NOMO-1 treated with dmso at 0.1 percent for 144 hours (cell line): Measurements from ENCODE around the gene CBFA2T2.
A peak's percentile ranks its signal among the peaks of the same experiment; 100 is the strongest.

Experiments
- DNase-seq: peaks from one replicate; lab custom pipeline; 2025; ENCODE audit not compliant: unreplicated experiment; lab: John Stamatoyannopoulos, UW

CBFA2T2 gene

DNA sequence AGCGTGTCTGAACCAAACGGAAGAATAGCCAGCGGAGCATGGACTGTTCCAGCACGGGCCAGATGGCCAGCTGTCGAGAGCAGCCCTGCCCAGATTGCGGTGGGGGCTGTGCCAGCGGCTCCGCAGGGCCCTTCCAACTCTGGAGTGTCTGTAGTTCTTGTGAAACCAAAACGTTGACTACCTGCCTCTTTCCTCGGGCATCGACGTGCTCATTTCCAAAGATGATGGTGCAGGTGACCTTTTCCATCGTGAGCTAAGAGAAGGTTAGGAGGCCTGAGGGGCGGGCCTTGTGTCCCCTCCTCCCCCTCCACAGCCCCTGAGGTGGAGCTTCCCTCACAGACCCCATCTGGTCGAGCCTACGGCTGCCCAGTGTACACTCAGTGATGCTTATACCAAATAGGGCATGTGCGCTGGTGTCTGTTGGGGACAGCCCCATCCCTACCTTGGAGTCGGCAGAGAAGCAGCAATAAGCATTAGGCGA is 159.3 kb downstream of the CBFA2T2 start:
- no peak for DNase-seq

DNA sequence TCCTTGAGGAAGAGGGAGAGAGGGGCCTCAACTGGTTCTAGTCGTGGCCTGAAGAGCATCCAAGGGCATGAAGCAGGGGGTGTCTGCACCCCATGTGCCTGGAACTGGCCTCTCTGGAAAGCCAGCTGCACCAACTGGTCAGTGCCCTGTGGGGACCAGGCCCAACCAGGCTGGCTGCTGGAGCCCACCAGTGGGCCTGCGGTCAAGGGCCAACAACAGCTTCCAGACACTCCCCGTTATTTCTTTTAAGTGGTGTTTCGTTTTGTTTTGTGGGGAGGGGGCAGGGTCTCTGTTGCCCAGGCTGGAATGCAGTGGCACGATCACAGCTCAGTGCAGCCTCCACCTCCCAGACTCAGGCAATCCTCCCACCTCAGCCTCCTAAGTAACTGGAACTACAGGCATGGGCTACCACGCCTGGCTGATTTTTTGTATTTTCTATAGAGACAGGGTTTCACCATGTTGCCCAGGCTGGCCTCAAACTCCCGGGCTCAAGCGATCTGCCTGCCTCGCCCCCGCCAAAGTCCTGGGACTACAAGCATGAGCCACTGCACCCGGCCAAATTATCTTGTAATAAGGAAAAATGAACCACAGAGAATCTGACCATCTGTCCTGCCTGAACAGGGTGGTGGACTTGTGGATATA is 160.3 kb downstream of the CBFA2T2 start:
- DNase-seq: no peak

DNA sequence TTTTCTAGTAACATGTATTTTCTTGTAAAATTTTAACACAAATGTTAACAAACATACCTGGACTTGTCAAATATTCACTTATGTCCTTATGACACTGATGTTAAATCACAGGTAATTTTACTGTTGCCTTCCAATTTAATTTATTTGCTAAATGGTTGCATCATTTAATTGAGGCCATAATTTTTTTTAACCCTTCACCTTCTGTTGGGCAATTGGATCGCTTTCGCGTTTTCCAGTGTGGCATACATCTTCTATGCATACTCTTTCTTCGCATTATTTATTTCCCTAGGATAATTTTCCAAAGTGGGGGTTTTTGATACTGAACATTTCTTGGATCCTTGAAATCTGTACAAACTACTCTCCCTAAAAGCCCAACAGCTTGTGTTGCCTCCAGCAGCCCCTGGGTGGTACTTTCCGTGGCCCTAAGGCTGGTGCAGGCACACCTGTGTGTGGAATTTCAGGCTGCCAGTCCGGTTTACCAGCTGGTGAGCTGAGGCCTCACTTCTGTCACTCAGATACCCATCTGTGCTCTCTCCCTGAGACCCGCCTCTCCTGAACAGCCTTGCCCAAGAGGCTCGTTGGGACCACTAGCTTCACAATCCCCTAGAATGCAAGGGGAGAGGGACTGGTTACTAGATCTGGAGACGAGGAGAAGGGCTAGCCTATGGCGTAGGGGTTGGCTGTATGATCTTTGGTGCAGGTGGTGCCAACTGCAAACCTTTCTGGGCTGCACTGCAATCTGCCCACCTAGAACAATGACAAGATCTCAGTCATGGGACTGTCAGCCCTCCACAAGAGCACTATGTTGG is 161.1 kb downstream of the CBFA2T2 start:
- no peak for DNase-seq

DNA sequence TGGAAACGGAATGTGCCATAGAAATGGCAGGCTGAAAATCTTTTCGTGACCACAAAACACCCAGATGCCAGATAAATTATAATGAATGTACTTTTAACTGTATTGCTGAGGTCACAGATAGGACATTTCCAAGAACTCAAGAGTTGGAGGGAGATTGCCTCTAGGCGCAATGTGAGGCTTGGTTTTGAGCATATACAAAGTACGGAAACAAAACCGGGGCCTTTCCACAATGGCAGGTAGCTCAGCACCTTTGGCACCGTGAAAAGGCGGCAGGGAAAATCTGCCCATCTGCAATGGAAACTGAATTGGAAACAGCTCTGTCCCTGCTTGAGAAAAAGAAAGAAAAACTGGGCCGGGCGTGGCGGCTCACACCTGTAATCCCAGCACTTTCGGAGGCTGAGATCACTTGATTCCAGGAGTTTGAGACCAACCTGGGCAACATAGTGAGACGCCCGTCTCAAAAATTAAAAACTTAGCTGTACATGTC is 161.7 kb downstream of the CBFA2T2 start:
- DNase-seq: no peak

DNA sequence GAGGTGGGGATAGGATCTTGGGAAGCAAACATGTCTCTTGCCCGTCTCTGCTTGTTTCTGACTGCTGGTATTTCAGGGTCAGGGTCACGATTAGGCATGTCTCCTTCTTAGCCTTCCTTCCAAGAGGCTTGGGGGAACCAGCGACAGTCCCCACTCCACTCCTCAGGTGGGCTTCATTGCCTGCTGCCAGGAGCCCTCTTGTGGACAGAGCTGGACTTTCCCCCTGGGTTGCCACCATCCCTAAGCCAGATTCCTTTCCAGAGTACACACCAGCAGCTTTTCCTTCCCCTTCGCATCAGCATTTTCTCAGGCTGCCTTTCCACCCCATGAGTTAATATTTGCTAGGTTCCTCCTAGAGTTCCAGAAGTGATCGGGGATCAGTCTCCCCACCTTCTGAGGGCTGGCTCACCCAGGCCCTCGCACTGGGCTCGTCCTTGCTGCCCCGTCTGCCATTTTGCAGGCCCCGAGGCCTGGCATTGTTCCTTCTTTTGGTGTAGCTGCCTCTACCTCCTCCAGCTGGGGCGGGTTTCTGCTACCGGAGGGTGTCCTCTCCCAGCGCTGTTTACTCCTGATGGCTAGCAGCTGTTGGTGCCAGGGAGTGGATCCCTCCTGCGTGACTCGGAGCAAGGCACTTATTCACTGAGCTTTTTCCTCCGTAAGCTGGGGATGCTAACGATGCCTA is 163.5 kb downstream of the CBFA2T2 start:
- DNase-seq: peak; percentile 22

DNA sequence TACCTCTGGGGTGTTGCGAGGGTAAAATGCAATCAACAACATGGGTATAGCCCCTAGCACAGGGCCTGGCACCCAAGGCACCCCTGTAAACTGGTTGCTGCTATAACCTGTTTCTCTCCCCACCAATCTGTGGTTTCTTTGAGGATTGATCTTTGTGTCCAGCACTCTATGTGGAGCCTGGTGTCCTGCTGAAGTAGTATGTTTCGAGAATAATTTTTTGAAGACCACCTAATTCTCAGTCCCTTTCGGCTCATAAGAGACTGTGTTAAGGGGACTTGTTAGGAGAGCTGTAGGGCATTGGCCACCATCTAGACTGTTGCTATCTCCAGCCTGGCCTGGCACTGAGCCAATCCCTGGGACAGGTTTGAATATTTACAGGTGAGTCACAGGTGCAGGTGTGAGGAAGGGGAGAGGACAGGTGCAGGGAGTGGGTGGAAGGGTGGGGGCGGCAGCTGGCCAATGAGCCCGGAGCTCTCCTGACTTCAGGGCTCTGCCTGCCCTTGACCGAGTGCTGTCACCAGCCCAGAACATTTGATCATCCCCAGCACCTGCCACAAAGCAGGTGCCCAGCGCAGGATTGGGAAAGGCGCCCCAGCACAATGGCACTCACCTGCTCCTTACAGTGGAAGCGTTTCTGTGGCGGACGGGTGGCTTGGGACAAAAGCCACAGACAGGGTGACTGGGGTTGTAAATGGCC is 164.2 kb downstream of the CBFA2T2 start:
- no peak for DNase-seq

DNA sequence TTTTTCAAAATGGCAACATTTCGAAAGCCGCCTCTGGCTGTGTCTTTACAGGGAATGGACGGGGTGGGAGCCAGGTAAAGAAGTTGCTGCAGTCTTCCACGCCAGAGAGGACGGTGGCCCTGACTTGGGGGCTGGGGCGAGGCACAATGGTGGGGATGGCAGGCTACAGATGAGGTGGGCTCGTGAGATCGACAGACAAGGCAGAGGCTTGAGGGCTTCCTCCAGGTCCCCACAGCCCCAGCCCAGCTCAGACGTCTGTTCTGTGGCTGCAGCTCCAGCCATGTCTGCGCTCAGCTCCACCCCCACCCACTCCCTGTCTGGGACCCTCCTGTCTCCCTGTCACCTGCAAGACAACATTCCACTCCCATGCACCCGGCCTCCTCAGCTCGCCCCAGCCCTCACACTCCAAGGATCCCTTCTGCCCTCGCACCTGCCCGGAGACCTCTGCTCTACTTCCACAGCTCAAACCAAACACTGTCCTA is 164.8 kb downstream of the CBFA2T2 start:
- DNase-seq: no peak

DNA sequence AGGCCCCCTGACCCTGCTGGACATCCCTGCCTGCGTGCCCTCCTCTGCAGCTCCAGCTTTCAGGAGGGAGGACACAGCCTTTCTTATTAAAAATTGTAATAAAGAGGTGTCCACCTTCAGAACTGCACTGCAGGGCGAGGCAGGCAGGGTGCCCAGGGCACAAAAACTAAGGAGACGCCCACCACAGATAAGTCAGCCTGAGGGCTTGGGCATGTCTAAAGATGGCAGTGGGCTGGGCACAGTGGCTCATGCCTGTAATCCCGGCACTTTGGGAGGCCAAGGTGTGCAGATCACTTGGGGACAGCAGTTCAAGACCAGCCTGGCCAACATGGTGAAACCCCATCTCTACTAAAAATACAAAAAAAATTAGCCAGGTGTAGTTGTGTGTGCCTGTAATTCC is 165.3 kb downstream of the CBFA2T2 start:
- no peak for DNase-seq

DNA sequence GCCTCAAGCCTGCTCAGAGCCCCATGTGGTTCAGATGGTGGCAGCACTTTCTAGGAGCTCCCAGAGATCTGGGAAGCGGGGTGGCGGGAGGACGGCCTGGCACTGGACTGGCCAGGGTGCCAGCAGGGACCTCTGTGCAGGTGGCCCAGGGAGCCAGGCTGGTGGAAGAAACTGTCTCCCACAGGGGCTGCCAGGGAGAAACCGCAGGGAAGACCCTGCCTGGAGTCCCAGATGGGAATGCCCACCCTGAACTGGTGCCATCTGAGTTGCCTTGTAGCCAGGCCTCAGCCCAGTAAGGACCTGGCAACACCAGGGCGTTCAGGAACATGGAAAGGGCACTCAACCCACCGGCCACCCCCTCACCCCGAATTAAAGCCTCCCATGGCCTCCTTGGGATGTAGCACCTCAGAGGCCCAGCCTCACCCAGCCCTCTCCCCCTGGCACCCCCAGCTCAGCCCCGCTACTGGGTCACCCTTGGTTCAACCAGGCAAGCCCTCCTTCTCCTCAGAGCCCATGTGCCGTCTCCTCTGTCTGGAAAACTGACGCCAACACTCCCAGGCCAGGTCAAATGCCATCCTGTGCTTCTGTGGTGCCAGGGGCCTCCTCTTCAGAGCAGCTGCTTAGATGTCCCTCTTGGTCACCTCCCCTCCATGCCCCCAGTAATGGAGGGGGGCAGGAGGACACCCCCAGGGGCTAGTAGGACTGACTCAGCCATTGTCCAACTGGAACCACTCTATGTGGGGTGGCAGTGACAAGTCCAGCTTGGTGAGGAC is 166.3 kb downstream of the CBFA2T2 start:
- no peak for DNase-seq

DNA sequence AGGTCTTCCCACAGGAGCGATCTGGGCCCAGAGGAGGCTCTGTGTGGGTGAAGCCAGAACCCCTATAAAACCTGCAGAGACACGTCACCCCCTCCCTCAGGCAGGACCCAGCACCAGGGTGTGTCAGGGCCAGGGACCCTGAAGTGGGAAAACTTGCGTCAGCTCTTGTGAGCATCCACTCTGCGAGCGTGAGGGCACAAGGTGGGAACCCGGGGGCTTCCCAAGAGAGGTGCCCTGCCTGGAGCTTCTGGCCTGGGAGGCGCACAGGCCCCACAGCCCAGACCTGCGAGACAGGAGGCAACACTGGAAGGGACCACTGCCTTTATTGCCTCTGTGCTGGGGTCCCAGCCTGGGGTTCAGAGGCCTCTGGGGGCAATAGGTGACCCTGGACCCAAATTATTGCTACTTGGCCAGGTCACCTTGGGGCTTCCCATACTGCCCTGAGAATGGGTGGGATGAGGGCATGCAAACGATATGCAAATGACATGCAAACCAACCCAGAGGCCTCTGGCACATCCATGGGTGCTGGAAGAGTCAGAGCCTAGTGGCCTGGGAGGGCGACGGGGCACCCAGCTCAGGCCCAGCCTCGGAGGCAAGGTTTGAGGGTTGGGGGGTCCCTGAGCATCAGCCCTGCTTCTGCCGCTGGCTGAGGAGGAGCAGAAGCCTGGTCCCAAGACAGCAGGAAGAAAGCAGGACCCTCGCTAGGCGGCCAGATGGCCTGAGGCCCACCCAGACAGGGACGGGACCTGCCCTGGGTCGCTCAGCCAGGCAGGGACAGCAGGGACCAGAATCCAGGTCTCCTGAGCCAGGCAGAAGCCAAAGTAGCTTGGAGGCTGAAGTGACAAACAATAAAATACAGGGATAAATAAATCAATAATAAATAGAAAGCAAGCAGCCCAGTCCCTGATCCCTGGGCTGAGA is 167.1 kb downstream of the CBFA2T2 start:
- no peak for DNase-seq

DNA sequence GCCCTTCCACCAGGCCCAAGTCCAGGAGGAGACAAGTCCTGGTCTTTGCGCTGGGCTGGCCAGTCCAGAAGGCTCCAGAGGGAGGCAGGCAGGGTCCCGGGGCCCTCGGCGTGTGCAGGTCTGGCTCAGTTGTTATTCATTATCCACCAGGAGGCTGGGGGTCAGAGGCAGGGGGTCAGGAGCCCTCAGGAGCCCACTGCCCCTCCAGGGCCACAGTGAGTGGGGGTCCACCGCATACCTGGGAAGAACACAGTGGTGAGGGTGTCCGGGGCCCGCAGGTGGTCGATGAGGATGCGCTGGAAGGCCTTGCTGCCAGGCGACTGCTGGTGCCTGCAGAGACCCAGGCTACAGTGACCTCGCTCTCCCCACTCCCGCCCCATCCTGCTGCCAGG is 167.8 kb downstream of the CBFA2T2 start:
- no peak for DNase-seq

DNA sequence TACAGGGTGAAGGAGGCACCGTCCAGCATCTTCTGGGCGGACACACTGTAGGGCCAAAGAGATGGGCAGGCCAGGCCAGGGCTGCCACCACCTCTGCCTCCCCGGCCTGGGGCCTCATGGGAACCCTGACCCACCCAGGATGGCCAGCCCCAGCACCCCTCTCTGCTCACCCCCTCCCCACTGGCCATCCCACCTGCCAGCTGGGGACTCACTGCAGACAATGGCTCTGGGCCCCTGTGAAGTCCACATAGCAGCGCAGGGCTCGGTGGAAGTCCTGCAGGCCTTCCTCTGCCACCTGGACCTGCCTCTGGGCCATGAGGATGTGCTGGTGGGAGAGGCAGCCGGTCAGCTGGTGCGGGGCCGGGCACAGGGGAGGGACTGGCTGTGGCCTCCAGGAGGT is 168.6 kb downstream of the CBFA2T2 start:
- DNase-seq: no peak

DNA sequence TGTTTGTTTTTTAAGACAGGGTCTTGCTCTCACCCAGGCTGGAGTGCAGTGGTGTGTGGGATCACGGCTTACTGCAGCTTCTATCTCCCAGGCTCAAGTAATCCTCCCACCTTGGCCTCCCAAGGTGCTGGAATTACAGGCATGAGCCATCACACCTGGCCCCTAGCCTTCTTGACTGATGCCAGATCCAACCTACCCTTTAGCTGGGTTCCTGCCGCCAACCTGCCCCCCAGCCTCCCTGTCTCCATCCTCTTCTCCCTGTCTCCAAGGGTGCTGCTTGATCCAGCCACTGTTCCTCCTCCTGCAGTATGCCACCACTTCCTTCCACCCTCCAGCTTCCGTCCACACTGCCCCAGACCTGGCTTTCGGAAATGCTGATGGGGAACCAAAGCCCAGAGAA is 169.0 kb downstream of the CBFA2T2 start:
- no peak for DNase-seq

DNA sequence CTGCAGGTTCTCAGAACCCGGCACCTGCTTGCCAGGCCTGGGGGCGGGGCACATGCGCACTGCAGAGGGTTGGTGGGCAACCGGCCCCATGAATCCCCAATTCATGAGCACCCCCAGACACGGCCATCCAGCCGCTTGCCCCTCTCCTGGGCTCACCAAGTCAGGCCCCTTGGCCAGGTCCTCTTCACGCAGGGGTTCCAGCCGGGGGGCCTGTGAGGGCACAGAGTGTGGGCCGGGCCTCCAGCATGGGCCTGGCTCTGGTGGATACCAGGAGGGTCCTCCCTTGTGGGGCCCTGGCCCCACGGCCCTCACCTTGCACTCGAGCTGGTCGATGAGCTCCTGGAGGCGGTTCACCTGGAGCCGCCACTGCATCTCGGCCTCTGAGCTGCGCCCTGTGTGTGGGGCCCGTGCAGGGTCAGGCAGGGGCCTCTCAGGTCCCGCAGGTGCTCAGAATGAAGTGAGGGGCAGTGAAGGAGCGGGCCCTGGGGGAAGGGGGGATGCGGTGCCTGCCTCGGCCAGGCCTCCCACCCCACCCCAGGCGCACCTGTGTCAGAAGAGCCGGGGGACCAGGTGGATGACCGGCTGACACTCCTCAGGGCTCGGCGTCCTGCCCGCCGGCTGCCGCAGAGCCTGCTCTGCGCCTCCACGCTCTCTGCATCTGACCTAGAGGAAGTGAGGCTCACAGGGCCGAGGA is 169.6 kb downstream of the CBFA2T2 start:
- DNase-seq: no peak

DNA sequence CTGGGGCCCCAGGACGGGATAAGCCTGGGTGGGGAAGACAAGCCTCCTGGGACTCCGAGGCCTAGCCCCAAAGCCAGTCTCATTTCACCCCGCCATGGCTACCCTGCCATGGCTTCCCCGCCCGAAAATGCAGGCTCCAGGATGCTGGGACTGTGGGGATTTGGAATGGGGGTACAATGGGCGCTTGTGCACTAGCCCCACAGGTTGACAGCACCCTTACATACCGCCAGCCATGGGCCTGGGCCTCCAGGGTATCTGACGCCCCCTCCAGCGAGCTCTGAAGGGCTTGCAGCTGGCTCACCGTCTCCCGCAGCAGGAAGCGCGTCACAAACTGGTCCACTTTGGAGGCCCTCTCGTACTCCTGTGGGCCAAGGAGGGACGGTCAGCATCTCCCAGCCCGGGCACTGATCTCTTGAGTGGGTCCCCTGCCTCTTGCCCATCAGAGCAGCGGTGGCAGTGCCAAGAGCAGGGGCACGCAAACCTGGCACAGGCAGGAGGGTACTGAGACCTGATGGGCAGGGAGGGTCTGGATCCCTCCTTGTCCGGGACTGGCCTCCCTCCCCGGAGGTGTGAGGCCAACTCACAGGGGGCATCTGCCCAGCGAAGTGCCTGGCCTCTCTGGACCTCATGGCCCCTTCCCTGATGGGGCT is 170.3 kb downstream of the CBFA2T2 start:
- DNase-seq: no peak

DNA sequence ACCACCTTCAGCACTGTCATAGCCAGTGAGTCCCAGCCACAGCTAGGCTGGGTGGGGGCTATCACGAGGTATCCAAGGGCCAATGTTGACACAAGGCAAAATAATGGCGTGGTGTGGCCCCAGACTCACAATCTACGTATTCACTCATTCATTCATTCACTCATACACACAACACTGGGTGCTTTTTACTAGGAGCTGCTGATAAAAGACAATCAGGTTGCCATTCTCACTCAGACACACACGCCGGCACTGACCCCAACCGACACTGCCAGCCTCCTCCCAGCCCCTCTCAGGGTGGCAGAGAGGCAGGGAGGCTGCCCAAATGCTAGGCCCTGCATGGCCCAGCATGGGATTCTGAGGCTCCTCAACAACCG is 170.8 kb downstream of the CBFA2T2 start:
- DNase-seq: no peak

DNA sequence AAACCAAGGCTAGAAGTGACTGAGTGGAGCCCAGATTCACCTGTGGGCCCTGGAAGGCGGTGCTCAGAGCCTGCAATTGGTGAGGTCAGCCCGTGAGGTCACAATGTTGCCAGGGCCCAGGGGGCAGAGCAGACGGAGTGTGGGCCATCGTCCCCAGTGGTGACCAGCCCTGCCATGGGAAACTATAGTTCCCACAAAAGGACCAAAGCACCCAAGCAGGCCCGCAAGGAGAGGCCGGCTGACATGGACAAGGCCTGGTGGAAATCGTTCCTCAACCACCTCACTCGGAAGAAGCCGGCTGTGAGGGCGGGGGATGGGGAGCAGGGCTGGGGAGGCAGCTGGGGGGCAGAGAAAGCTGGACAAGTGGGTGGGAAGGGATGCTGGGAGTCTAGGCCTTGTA is 172.3 kb downstream of the CBFA2T2 start, which contains the start of gene C20orf144:
Gene C20orf144 (plus strand): TSS at position 156 of the 400 bp plus-strand sequence. CDS start 19 bp downstream, at position 175.
- no peak for DNase-seq
